Measurements from ENCODE around the gene THAP12.

Gene THAP12

GRCh38 chr11:76339221-76339620 lies 41.7 kb downstream of the THAP12 start:
- Histone ChIP-seq H3K9ac (no peak overlapping the region), H3K9me3 (ENCODE audit: control insufficient read depth, low read length) (no peaks in the 10 kb centered on the region), H3K36me3 (ENCODE audit: control insufficient read depth, insufficient read depth, low read length) (no peaks in the 10 kb centered on the region), H3K4me2 (ENCODE audit: low read length) (no peak overlapping the region), H3K79me2 (no peaks in the 10 kb centered on the region), H3K27me3 (ENCODE audit: control insufficient read depth, insufficient read depth, low read length) (no peaks in the 10 kb centered on the region), H2AFZ (no peak overlapping the region), H3K4me1 (no peaks in the 10 kb centered on the region), H3K27ac (no peak overlapping the region), H3K4me3 (ENCODE audit: low read depth, low read length) (no peak overlapping the region)
- TF ChIP-seq, protein P1, sequence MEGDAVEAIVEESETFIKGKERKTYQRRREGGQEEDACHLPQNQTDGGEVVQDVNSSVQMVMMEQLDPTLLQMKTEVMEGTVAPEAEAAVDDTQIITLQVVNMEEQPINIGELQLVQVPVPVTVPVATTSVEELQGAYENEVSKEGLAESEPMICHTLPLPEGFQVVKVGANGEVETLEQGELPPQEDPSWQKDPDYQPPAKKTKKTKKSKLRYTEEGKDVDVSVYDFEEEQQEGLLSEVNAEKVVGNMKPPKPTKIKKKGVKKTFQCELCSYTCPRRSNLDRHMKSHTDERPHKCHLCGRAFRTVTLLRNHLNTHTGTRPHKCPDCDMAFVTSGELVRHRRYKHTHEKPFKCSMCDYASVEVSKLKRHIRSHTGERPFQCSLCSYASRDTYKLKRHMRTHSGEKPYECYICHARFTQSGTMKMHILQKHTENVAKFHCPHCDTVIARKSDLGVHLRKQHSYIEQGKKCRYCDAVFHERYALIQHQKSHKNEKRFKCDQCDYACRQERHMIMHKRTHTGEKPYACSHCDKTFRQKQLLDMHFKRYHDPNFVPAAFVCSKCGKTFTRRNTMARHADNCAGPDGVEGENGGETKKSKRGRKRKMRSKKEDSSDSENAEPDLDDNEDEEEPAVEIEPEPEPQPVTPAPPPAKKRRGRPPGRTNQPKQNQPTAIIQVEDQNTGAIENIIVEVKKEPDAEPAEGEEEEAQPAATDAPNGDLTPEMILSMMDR (IDR thresholded peaks at IDR 0.05): no peak

DNA sequence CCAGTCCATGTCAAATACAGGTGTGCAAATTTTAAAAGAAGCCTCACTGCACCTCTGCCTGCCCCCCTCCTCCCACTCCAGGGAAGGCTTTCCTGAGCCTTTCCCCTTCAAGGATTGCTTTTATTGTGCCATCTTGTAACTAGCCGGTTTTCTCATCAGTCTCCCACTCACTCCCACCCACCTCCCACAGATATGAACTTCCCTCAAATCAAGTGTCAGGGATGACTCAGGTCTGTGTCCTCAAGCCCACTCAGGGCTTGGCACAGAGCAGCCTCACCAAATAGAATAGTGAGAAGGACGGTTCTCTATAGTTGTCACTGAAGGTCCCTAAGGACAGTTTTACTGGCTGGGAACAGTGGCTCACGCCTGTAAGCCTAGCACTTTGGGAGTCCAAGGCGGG lies 43.0 kb downstream of the THAP12 start:
- Histone ChIP-seq H3K79me2 (no peaks in the 10 kb centered on the region), H3K9ac (no peak overlapping the region), H3K27ac (no peak overlapping the region), H3K27me3 (ENCODE audit: control insufficient read depth, insufficient read depth, low read length) (no peaks in the 10 kb centered on the region), H3K9me3 (ENCODE audit: control insufficient read depth, low read length) (no peaks in the 10 kb centered on the region), H2AFZ (no peak overlapping the region), H3K4me1 (no peaks in the 10 kb centered on the region), H3K4me2 (ENCODE audit: low read length) (no peak overlapping the region), H3K4me3 (ENCODE audit: low read depth, low read length) (no peak overlapping the region), H3K36me3 (ENCODE audit: control insufficient read depth, insufficient read depth, low read length) (no peaks in the 10 kb centered on the region)
- TF ChIP-seq, protein P1 (IDR thresholded peaks at IDR 0.05): no peak

DNA sequence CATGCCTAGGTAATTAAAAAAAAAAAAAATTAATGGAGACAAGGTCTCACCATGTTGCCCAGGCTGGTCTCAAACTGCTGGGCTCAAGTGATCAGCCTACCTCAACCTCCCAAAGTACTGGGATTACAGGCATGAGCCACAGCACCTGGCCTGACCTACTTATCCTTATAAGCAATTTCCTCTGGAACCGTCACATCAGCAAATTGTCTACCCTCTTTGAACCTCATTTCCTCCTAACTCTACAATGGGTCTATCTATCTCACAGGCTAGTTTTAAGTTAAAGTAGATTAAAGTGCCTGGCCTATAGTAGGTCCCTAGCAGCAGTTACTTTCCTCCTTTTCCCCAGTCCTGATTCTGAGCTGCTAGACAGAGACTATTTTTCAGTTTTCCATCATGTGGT lies 43.5 kb downstream of the THAP12 start:
- Histone ChIP-seq H3K4me2 (ENCODE audit: low read length) (no peak overlapping the region), H3K27me3 (ENCODE audit: control insufficient read depth, insufficient read depth, low read length) (no peaks in the 10 kb centered on the region), H3K79me2 (no peaks in the 10 kb centered on the region), H3K4me3 (ENCODE audit: low read depth, low read length) (no peak overlapping the region), H3K9me3 (ENCODE audit: control insufficient read depth, low read length) (no peaks in the 10 kb centered on the region), H3K9ac (no peak overlapping the region), H3K4me1 (no peaks in the 10 kb centered on the region), H3K36me3 (ENCODE audit: control insufficient read depth, insufficient read depth, low read length) (no peaks in the 10 kb centered on the region), H2AFZ (no peak overlapping the region), H3K27ac (no peak overlapping the region)
- TF ChIP-seq, protein P1 (IDR thresholded peaks at IDR 0.05): no peak

GRCh38 chr11:76336597-76336996 lies 44.3 kb downstream of the THAP12 start:
- no peak overlapping the region for H3K4me3 ChIP-seq (ENCODE audit: low read depth, low read length)
- no peak overlapping the region for H3K9ac ChIP-seq
- no peak overlapping the region for H3K27ac ChIP-seq
- H3K4me2 ChIP-seq (ENCODE audit: low read length): no peak overlapping the region
- H3K27me3 ChIP-seq (ENCODE audit: control insufficient read depth, insufficient read depth, low read length): no peaks in the 10 kb centered on the region
- no peaks in the 10 kb centered on the region for H3K79me2 ChIP-seq
- no peaks in the 10 kb centered on the region for H3K4me1 ChIP-seq
- no peak overlapping the region for H2AFZ ChIP-seq
- H3K36me3 ChIP-seq (ENCODE audit: control insufficient read depth, insufficient read depth, low read length): no peaks in the 10 kb centered on the region
- TF ChIP-seq, protein P1 (IDR thresholded peaks at IDR 0.05): no peak
- H3K9me3 ChIP-seq (ENCODE audit: control insufficient read depth, low read length): no peaks in the 10 kb centered on the region

- Histone ChIP-seq H3K79me2 (no peaks in the 10 kb centered on the region), H3K9ac (no peak overlapping the region), H3K9me3 (ENCODE audit: control insufficient read depth, low read length) (no peaks in the 10 kb centered on the region), H3K4me1 (no peaks in the 10 kb centered on the region), H3K27me3 (ENCODE audit: control insufficient read depth, insufficient read depth, low read length) (no peaks in the 10 kb centered on the region), H3K4me2 (ENCODE audit: low read length) (no peak overlapping the region), H3K36me3 (ENCODE audit: control insufficient read depth, insufficient read depth, low read length) (no peaks in the 10 kb centered on the region), H2AFZ (no peak overlapping the region), H3K4me3 (ENCODE audit: low read depth, low read length) (no peak overlapping the region), H3K27ac (no peak overlapping the region)
- TF ChIP-seq, protein P1 (IDR thresholded peaks at IDR 0.05): no peak
Measured at GRCh38 chr11:76335842-76336241, 45.1 kb downstream of the THAP12 start.
